Sigmoid colon (tissue), 7 donors: ENCODE results near the gene EPB41L3. TPM values are rescaled to one million over a fixed set of nuclear protein-coding genes. Genes with fewer than 3 reads are reported as not detected.

ENCODE experiments used
- DNase-seq: peaks from one replicate; pipeline ENCODE4 v3.0.0-alpha.2; 2019
- H3K27ac ChIP-seq, 4 donors: fragments of 200-600 bp; sonication (generic); one replicate each; pipeline ENCODE4 v1.5.1; 2016 to 2019; ENCODE audit warnings: mild to moderate bottlenecking in 1 of 4
- H3K27me3 ChIP-seq, 3 donors: fragments of 200-600 bp; sonication (generic); one replicate each; pipeline ENCODE4 v1.5.1; 2019; ENCODE audit warnings: mild to moderate bottlenecking in 1 of 3
- H3K36me3 ChIP-seq, 4 donors: fragments of 200-600 bp; sonication (generic); one replicate each; pipeline ENCODE4 v1.5.1; 2016 to 2019
- H3K4me1 ChIP-seq, 4 donors: fragments of 200-600 bp; sonication (generic); one replicate each; pipeline ENCODE4 v1.5.1; 2017 to 2019
- H3K4me3 ChIP-seq, 4 donors: fragments of 200-600 bp; sonication (generic); one replicate each; pipeline ENCODE4 v1.5.1; 2017 to 2019; ENCODE audit warnings: mild to moderate bottlenecking in 2 of 4, moderate library complexity in 1 of 4
- H3K9me3 ChIP-seq, 4 donors: fragments of 200-600 bp in 3 of 4; sonication (generic) in 3 of 4; one replicate each; pipeline versions ENCODE4 v1.5.1 to v1.6.1; 2013 to 2019
- EP300 ChIP-seq, 4 donors: sonication (generic); formaldehyde crosslinking; IDR thresholded peaks; one replicate each; pipeline ENCODE4 v1.6.1; 2017; ENCODE audit warnings: antibody characterized with exemption in 4 of 4
- POLR2A ChIP-seq, 2 donors: fragments of 450-650 bp; IDR thresholded peaks; one replicate each; pipeline ENCODE4 v1.6.1; 2016; ENCODE audit warnings: antibody characterized with exemption in 2 of 2, mild to moderate bottlenecking in 2 of 2, moderate library complexity in 2 of 2
- POLR2AphosphoS5 ChIP-seq, 4 donors: sonication (generic); formaldehyde crosslinking; IDR thresholded peaks; one replicate each; pipeline ENCODE4 v1.6.1; 2017; ENCODE audit warnings: antibody characterized with exemption in 4 of 4
- WGBS, 2 donors: extraction: QIAGEN DNeasy Blood & Tissue Kit; methylation state at CpG; one replicate each; pipeline ENCODE4 v1.1.7; 2013; 5-methylcytosine and 5-hydroxymethylcytosine counted together
- intact Hi-C: fragments of 100-400 bp; cut with DNase I; formaldehyde crosslinking; loops from one replicate; pipeline ENCODE4 v1.15.1; 2023
- polyA plus RNA-seq, 3 donors: library from polyadenylated mRNA; stranded (reverse); fragments of 200-250 nt; gene quantifications; one replicate each; pipeline ENCODE4 v1.2.3, GENCODE V29; 2013
- total RNA-seq, 4 donors: library from RNA; depleted of rRNA; stranded (reverse); fragments of >200 nt; gene quantifications; one replicate each; pipeline ENCODE4 v1.1.0, GENCODE V29; 2016
- TF ChIP-seq, protein P1 (sequence below), 4 experiments: fragments of 450-650 bp in 3 of 4; fragments of 200-600 bp in 1 of 4; IDR thresholded peaks; one replicate each; pipeline ENCODE4 v1.5.1; 2016 to 2019; ENCODE audit warnings: antibody characterized with exemption in 4 of 4, mild to moderate bottlenecking in 3 of 4, moderate library complexity in 2 of 4
- donor health status: healthy with polysubstance abuse.
- donor health status: Bipolar disorder and iron deficiency.
- donor health status: healthy.

EPB41L3 gene
- total RNA-seq = 100 to 1,000 TPM in 2 of 4 donors, 10 to 100 TPM in 2; 52.4 to 156 (median 101) TPM
- polyA plus RNA-seq = 10 to 100 TPM; 26.1 to 78.8 (median 43.8) TPM

DNA sequence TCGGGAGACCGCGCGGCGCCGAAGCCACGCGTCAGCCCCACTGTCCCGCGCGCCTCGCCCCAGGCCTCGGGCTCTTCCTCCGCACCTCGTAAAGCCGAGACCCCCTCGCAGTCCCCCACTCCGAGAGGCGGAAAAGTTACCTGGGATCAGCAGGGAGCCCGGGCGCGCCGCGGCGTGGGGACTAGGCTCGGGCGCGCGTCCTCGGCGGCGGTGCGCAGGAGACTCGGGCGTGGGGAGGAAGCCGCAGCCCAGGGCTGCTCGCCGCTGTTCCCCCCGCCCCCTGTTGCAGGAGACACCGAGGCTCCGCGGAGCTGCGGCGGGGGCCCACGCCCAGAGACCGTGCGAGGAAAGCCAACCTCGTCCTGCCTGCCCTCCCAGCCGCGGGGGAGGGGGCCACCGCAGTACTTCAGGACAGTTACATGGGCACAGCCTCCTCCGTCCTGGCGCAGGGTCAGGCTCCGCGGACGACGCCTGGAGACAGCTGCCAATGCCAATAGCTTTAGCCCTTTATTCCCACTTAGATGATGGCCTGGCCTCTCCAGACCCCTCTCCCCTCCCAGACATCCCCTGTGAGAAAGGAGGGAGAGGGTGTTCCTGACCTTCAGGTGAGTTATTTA lies at the start of gene EPB41L3:
Gene EPB41L3 (minus strand): TSS at position 225 of the 617 bp plus-strand sequence. CDS start 54,814 bp downstream, outside the sequence.
- intact Hi-C loops = loop anchor here (2.0 to 5.0 kb wide), 4 partner anchors 55 to 307 kb away; partner anchors contain the start of gene ZBTB14
- H3K9me3 ChIP-seq = no peaks in the 10 kb centered on the region
- no peaks in the 10 kb centered on the region for H3K36me3 ChIP-seq
- H3K27me3 ChIP-seq = peaks cover 0 to 14% (median 0%) of the 10 kb centered on the region in 3 donors
- peak within 1 kb of the TSS; percentile 76 to 89 (median 80) for H3K27ac ChIP-seq
- peaks cover 0 to 39% (median 7%) of the 10 kb centered on the region in 4 donors for H3K4me1 ChIP-seq
- WGBS, 2 donors = 1% methylated on average over 57 of the region's 57 CpGs
- TF ChIP-seq, protein P1, sequence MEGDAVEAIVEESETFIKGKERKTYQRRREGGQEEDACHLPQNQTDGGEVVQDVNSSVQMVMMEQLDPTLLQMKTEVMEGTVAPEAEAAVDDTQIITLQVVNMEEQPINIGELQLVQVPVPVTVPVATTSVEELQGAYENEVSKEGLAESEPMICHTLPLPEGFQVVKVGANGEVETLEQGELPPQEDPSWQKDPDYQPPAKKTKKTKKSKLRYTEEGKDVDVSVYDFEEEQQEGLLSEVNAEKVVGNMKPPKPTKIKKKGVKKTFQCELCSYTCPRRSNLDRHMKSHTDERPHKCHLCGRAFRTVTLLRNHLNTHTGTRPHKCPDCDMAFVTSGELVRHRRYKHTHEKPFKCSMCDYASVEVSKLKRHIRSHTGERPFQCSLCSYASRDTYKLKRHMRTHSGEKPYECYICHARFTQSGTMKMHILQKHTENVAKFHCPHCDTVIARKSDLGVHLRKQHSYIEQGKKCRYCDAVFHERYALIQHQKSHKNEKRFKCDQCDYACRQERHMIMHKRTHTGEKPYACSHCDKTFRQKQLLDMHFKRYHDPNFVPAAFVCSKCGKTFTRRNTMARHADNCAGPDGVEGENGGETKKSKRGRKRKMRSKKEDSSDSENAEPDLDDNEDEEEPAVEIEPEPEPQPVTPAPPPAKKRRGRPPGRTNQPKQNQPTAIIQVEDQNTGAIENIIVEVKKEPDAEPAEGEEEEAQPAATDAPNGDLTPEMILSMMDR (IDR thresholded peaks at IDR 0.05) = no peak
- peak; percentile 13 to 77 (median 50) for TF ChIP-seq POLR2AphosphoS5 (IDR thresholded peaks at IDR 0.05)
- peak in 1 of 2 donors; percentile 40 for TF ChIP-seq POLR2A (IDR thresholded peaks at IDR 0.05)
- peak; percentile 84 for DNase-seq
- H3K4me3 ChIP-seq = peak within 1 kb of the TSS; percentile 62 to 84 (median 76)

DNA sequence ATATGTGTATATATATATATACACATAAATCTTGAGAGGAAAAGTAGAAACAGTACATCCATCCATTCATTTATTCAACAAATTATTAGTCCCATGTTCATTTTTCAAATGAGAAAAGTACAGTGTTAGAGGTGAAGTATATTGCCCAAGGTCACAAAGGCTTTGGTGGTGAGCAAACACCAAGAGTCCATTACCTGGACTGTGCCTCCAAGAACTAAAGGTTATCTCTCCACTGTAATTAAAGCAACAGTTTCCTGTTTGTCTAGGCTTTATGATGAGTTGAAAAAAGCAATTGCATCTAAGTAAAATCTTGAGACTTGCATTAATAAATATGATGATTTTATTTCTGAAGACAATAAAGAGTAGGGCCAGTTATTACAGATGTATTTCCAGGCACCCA lies 44.7 kb upstream of the EPB41L3 start:
- no peak overlapping the region for H3K27ac ChIP-seq
- no peaks in the 10 kb centered on the region for H3K27me3 ChIP-seq
- H3K9me3 ChIP-seq = peaks cover 0 to 5% (median under 1%) of the 10 kb centered on the region in 4 donors
- TF ChIP-seq POLR2AphosphoS5 (IDR thresholded peaks at IDR 0.05) (no peak), EP300 (IDR thresholded peaks at IDR 0.05) (no peak), POLR2A (IDR thresholded peaks at IDR 0.05) (no peak)
- TF ChIP-seq, protein P1 (IDR thresholded peaks at IDR 0.05) = no peak
- no peak for DNase-seq
- intact Hi-C loops = no loop called here
- no peaks in the 10 kb centered on the region for H3K4me1 ChIP-seq
- no peak overlapping the region for H3K4me3 ChIP-seq
- no peaks in the 10 kb centered on the region for H3K36me3 ChIP-seq

DNA sequence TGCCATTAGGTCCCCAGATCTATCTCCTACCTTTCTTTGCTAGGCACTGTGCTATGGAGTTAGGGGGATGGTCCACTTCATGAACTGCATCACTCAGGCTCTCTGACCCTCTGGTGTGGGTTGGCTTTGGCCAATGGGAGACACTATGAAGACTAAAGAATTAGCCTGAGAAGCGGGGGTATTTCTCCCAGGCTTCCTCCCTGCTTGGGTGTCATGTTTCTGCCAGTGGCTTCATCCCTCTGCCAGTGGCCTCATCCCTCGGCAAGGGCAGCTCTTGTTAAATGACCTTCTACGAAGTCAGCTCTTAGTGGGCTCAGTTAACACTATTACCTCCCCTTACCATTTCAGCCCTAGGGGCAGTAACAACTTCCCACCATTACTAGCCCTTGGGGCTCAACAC lies 41.9 kb upstream of the EPB41L3 start:
- Histone ChIP-seq H3K27ac (no peak overlapping the region), H3K9me3 (no peaks in the 10 kb centered on the region), H3K27me3 (no peaks in the 10 kb centered on the region), H3K4me1 (no peaks in the 10 kb centered on the region), H3K36me3 (no peaks in the 10 kb centered on the region), H3K4me3 (no peak overlapping the region)
- intact Hi-C loops = no loop called here
- TF ChIP-seq POLR2AphosphoS5 (IDR thresholded peaks at IDR 0.05) = no peak
- no peak for TF ChIP-seq POLR2A (IDR thresholded peaks at IDR 0.05)
- TF ChIP-seq, protein P1 (IDR thresholded peaks at IDR 0.05) = no peak
- TF ChIP-seq EP300 (IDR thresholded peaks at IDR 0.05) = no peak
- WGBS, 2 donors = 77 to 78% methylated on average over 3 of the region's 3 CpGs
- DNase-seq = no peak

DNA sequence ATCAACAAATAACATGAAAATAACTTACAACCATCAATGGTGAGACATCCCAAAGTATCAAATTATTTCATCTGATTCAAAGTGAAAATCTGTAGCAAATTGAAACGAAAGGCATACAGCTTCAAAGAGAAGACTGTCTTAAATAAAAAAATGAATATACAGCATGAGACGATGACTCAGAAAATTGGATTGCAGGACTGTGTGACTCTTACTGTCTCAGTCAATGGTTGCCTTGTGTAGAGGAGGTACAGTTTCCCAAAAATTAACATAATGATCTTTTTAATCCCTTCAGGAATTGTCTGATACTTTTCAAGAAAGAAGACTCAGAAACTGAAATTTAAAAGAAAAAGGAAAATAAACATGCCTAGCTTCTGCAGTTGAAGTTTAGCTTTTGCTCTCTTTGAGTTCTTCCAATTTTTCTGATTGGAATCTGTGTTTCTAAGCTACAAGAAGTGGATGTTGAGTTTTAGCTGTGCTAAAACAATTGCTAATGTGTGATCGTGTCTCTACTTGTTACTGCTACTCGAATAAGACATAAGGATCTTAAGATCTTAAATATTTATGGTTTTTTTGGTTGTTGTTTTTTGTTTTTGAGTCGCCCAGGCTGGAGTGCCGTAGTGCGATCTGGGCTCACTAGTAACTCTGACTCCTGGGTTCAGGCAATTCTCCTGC lies 41.1 kb upstream of the EPB41L3 start:
- intact Hi-C loops = no loop called here
- no peak for DNase-seq
- Histone ChIP-seq H3K4me1 (no peaks in the 10 kb centered on the region), H3K4me3 (no peak overlapping the region), H3K27me3 (no peaks in the 10 kb centered on the region), H3K9me3 (no peaks in the 10 kb centered on the region), H3K36me3 (no peaks in the 10 kb centered on the region), H3K27ac (no peak overlapping the region)
- 90 to 95% methylated on average over 7 of the region's 7 CpGs for WGBS, 2 donors
- TF ChIP-seq, protein P1 (IDR thresholded peaks at IDR 0.05) = no peak
- TF ChIP-seq POLR2AphosphoS5 (IDR thresholded peaks at IDR 0.05) (no peak), EP300 (IDR thresholded peaks at IDR 0.05) (no peak), POLR2A (IDR thresholded peaks at IDR 0.05) (no peak)
